Mammary epithelial cell (primary cell): ENCODE data around the gene LIMS2.

ENCODE experiments used
- CTCF ChIP-seq, 2 donors: IDR thresholded peaks in 1 of 2; conservative IDR thresholded peaks in 1 of 2; 2 replicates each; pipeline ENCODE4 v1.5.1; 2011 to 2012; ENCODE audit warnings: inconsistent platforms in 2 of 2, low read length in 2 of 2, mild to moderate bottlenecking in 2 of 2, control low read depth in 1 of 2, low read depth in 1 of 2; ENCODE audit not compliant: insufficient read depth in 1 of 2; ENCODE audit errors: extremely low read depth in 1 of 2
- EZH2 ChIP-seq: IDR thresholded peaks from 2 replicates; pipeline ENCODE4 v1.6.1; 2012; ENCODE audit warnings: low read length, inconsistent platforms, borderline replicate concordance

DNA sequence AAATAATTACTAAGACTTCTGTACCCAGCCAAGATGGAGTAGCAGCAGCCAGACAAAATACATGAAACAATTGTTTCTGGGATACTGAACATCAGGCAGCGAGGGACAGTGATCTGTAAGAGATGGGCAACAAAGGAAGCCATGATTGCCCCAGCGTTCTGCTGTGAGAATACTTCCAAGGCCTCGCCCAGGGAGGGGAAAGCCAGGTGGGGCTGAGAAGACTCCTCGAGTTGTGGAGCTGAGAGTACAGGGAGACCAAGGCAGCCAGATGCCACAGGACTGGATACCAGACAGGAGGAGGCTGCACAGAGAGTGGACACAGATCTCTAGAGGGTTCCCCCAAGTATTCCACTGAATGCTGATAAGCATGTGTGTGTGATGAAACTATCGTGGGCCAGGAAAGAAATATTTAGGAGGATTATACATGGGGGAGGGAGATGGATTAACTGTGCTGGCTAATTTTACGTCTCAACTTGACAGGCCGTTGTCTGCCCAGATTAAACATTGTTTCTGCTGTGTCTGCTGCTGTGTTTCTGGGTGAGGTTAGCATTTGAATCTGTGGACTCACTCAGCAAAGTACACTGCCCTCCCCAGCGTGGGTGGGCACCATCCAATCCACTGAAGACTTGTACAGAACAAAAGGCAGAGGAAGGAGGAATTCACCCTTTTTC, 10.2 kb upstream of the LIMS2 start:
- no peak for TF ChIP-seq CTCF (conservative IDR thresholded peaks at IDR 0.05 in 1 of 2, IDR thresholded peaks at IDR 0.05 in 1 of 2; ENCODE audit: extremely low read depth in 1 of 2, insufficient read depth in 1 of 2, low read depth in 1 of 2, low read length in 2 of 2)
- no peak for TF ChIP-seq EZH2
